Stromal cell of bone marrow (primary cell): Measurements from ENCODE around the gene C10orf67.

Experiments
- DNase-seq: peaks from one replicate; pipeline ENCODE4 v3.0.0-alpha.2; 2012; ENCODE audit warnings: low read depth

C10orf67 gene

GRCh38 chr10:23158370-23158769 lies 186.2 kb downstream of the C10orf67 start:
- DNase-seq = peak; percentile 24

DNA sequence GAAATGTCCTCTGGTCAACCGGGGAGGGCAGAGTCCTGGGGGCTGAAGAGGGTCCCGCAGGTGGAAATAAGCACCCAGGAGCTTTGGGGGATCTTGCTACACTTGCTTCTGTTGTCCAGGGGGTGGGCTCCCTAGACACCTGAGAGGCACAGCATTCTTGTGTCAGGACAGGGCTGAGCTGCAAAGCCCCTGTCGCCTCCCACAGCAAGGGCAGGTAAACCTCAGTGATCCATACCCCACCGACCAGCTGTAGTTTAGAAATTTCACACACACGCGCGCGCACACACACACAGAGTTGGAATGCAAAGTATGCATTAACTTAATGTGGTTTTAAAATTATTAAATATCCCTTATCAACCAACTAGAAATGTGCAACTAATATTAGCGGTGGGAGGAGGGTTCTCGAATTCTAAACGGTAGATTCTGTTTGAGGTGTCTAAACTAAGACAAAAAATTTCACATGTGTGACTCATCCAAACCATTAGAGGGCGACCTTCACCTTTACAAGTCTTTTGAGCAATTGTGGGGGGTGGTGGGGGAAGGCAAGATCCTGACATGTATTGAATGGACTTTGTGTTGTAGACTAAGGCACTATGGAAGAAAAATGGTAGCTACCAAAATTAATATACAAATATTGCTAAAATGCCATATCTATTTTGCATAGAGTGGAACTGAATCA lies 186.8 kb downstream of the C10orf67 start:
- no peak for DNase-seq

DNA sequence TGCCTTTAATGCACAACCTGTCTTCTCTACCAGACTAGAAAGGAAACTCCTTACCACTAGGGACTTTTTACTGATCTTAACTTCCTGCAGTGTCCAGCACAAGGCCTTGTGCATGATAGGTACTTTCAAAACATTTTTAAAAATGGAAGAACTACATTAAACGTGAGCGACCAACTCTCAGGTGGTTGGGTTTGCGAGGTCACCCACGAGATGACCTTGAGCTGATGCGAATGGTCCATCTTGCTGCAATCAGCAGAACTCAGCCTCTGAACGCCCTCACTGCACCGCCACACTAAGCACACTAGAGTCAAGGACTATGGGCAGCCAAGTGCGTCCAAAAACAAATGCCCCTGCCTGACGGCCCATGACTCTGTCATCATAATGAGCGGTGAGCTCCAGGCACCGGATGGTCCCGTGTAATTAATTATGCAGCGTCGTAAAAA lies 187.3 kb downstream of the C10orf67 start:
- no peak for DNase-seq

GRCh38 chr10:23156447-23157150 lies 188.0 kb downstream of the C10orf67 start:
- DNase-seq = no peak

GRCh38 chr10:23155169-23155568 lies 189.4 kb downstream of the C10orf67 start:
- peak; percentile 3 for DNase-seq
